Lower lobe of right lung (tissue), 2 donors: ENCODE measurements around the gene DOCK8. TPM values are rescaled to one million over a fixed set of nuclear protein-coding genes. Genes with fewer than 3 reads are reported as not detected.
A peak's percentile ranks its signal among the peaks of the same experiment; 100 is the strongest.

Source experiments
- ATAC-seq, 2 donors: fragments of 200-7000 bp; cut with Tn5 transposase; one replicate each; pipeline ENCODE4 v1.9.1; 2020 to 2022; ENCODE audit warnings: mild to moderate bottlenecking in 2 of 2, moderate library complexity in 2 of 2
- DNase-seq: peaks from one replicate; pipeline ENCODE4 v3.0.0-alpha.2; 2020
- H3K27ac ChIP-seq: fragments of 200-600 bp; one replicate; pipeline ENCODE4 v1.8.0; 2022
- H3K27me3 ChIP-seq: fragments of 200-600 bp; one replicate; pipeline ENCODE4 v1.8.0; 2022; ENCODE audit warnings: low read depth
- H3K36me3 ChIP-seq: fragments of 200-600 bp; one replicate; pipeline ENCODE4 v1.8.0; 2022; ENCODE audit warnings: mild to moderate bottlenecking
- H3K4me1 ChIP-seq: fragments of 200-600 bp; one replicate; pipeline ENCODE4 v1.8.0; 2022
- H3K4me3 ChIP-seq: fragments of 200-600 bp; one replicate; pipeline ENCODE4 v1.8.0; 2022; ENCODE audit warnings: mild to moderate bottlenecking
- H3K9me3 ChIP-seq: fragments of 200-600 bp; one replicate; pipeline ENCODE4 v1.8.0; 2022
- intact Hi-C: fragments of 100-400 bp; cut with DNase I; formaldehyde crosslinking; loops from one replicate; pipeline ENCODE4 v1.11.0; 2022
- total RNA-seq: library from RNA; stranded (reverse); fragmentation: NEBNext Ultra II Directional; extraction: Animal tissue kit (Norgen Biotek cat#: 25700); gene quantifications from one replicate; pipeline ENCODE4 v1.2.1, GENCODE V29; 2021
- TF ChIP-seq, protein P1 (sequence below): fragments of 200-600 bp; IDR thresholded peaks from one replicate; pipeline ENCODE4 v1.8.0; 2022; ENCODE audit warnings: antibody characterized with exemption, mild to moderate bottlenecking
- donor health status: DM: no; HTN: yes; CAD: no; lungs with severe emphysema.

Gene DOCK8
- total RNA-seq, 1 donor from 2014 or later: 112 TPM

DNA sequence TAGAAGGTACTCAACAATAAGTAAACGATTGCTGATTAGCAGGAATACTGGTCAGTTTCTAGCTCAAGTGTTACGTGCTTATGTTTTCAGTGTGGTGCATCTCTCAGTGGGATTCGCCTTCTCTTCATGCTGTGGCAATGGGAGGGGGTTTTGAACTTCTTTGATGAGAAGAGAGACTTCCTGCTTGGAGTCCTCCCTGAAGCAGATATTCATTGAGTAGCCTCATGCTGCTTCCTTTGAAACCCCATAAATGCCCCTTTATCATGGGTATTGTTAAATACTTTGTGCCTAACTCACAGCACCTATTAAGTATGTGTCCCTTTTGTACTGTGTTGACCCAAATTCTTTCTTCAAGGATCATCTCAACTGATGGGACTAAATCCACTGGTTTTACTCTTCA lies 116.5 kb downstream of the DOCK8 start:
- no peaks in the 10 kb centered on the region for H3K27me3 ChIP-seq
- H3K36me3 ChIP-seq: peaks cover 94% of the 10 kb centered on the region
- no peak for ATAC-seq
- DNase-seq: no peak
- intact Hi-C loops: no loop called here
- H3K9me3 ChIP-seq: no peaks in the 10 kb centered on the region
- TF ChIP-seq, protein P1, sequence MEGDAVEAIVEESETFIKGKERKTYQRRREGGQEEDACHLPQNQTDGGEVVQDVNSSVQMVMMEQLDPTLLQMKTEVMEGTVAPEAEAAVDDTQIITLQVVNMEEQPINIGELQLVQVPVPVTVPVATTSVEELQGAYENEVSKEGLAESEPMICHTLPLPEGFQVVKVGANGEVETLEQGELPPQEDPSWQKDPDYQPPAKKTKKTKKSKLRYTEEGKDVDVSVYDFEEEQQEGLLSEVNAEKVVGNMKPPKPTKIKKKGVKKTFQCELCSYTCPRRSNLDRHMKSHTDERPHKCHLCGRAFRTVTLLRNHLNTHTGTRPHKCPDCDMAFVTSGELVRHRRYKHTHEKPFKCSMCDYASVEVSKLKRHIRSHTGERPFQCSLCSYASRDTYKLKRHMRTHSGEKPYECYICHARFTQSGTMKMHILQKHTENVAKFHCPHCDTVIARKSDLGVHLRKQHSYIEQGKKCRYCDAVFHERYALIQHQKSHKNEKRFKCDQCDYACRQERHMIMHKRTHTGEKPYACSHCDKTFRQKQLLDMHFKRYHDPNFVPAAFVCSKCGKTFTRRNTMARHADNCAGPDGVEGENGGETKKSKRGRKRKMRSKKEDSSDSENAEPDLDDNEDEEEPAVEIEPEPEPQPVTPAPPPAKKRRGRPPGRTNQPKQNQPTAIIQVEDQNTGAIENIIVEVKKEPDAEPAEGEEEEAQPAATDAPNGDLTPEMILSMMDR: no peak
- H3K27ac ChIP-seq: no peak overlapping the region
- peaks cover 11% of the 10 kb centered on the region for H3K4me1 ChIP-seq
- no peak overlapping the region for H3K4me3 ChIP-seq

- TF ChIP-seq, protein P1: no peak
- Histone ChIP-seq H3K27ac (no peak overlapping the region), H3K27me3 (no peaks in the 10 kb centered on the region), H3K4me1 (peaks cover 11% of the 10 kb centered on the region), H3K4me3 (no peak overlapping the region), H3K36me3 (peaks cover 100% of the 10 kb centered on the region), H3K9me3 (no peaks in the 10 kb centered on the region)
- no peak for ATAC-seq
- DNase-seq: no peak
- intact Hi-C loops: no loop called here
Measured at GRCh38 chr9:335373-335772, 120.7 kb downstream of the DOCK8 start.

- intact Hi-C loops: no loop called here
- Histone ChIP-seq H3K27ac (no peak overlapping the region), H3K36me3 (peaks cover 100% of the 10 kb centered on the region), H3K27me3 (no peaks in the 10 kb centered on the region), H3K4me3 (no peak overlapping the region), H3K4me1 (peaks cover 11% of the 10 kb centered on the region), H3K9me3 (no peaks in the 10 kb centered on the region)
- TF ChIP-seq, protein P1: no peak
- ATAC-seq (peak; percentile 90 to 91), DNase-seq (no peak)
Measured at GRCh38 chr9:336039-336438, 121.4 kb downstream of the DOCK8 start.

GRCh38 chr9:338602-339001 lies 123.9 kb downstream of the DOCK8 start:
- no peak overlapping the region for H3K4me3 ChIP-seq
- no peak for DNase-seq
- TF ChIP-seq, protein P1: no peak
- no peak overlapping the region for H3K27ac ChIP-seq
- no peaks in the 10 kb centered on the region for H3K27me3 ChIP-seq
- intact Hi-C loops: no loop called here
- H3K36me3 ChIP-seq: peaks cover 97% of the 10 kb centered on the region
- no peak for ATAC-seq
- peaks cover 11% of the 10 kb centered on the region for H3K4me1 ChIP-seq
- no peaks in the 10 kb centered on the region for H3K9me3 ChIP-seq

GRCh38 chr9:341634-342421 lies 127.2 kb downstream of the DOCK8 start:
- no peak for ATAC-seq
- no peak for DNase-seq
- H3K4me1 ChIP-seq: no peaks in the 10 kb centered on the region
- H3K9me3 ChIP-seq: no peaks in the 10 kb centered on the region
- intact Hi-C loops: no loop called here
- H3K4me3 ChIP-seq: no peak overlapping the region
- peaks cover 95% of the 10 kb centered on the region for H3K36me3 ChIP-seq
- H3K27ac ChIP-seq: no peak overlapping the region
- H3K27me3 ChIP-seq: no peaks in the 10 kb centered on the region
- TF ChIP-seq, protein P1: no peak
